SKM-1 treated with dmso at 0.1 percent for 144 hours (cell line): ENCODE measurements around the gene EYS.

Experiments
- DNase-seq: peaks from one replicate; lab custom pipeline; 2025; ENCODE audit not compliant: unreplicated experiment; lab: John Stamatoyannopoulos, UW

Gene EYS

GRCh38 chr6:64737418-64737817 lies 969.6 kb downstream of the EYS start:
- no peak for DNase-seq

GRCh38 chr6:64736421-64736950 lies 970.5 kb downstream of the EYS start:
- DNase-seq: no peak

- no peak for DNase-seq
Observed at GRCh38 chr6:64733433-64733832, 973.6 kb downstream of the EYS start.

- no peak for DNase-seq
Observed at GRCh38 chr6:64732888-64733287, 974.1 kb downstream of the EYS start.

GRCh38 chr6:64729522-64729921 lies 977.5 kb downstream of the EYS start:
- no peak for DNase-seq

GRCh38 chr6:64727075-64727474 lies 980.0 kb downstream of the EYS start:
- DNase-seq: no peak

GRCh38 chr6:64724091-64724490 lies 982.9 kb downstream of the EYS start:
- DNase-seq: no peak

GRCh38 chr6:64723327-64724058 lies 983.5 kb downstream of the EYS start:
- no peak for DNase-seq

- DNase-seq: no peak
Observed at GRCh38 chr6:64721865-64722264, 985.2 kb downstream of the EYS start.

- DNase-seq: no peak
Observed at GRCh38 chr6:64717281-64717680, 989.7 kb downstream of the EYS start.

GRCh38 chr6:64715624-64716023 lies 991.4 kb downstream of the EYS start:
- DNase-seq: no peak

- DNase-seq: no peak
Observed at GRCh38 chr6:64714073-64714472, 993.0 kb downstream of the EYS start.

- no peak for DNase-seq
Observed at GRCh38 chr6:64713175-64713574, 993.9 kb downstream of the EYS start.

GRCh38 chr6:64712606-64713005 lies 994.4 kb downstream of the EYS start:
- DNase-seq: no peak

- no peak for DNase-seq
Observed at GRCh38 chr6:64703922-64704321, 1003.1 kb downstream of the EYS start.

- no peak for DNase-seq
Observed at GRCh38 chr6:64696053-64696452, 1011.0 kb downstream of the EYS start.

- no peak for DNase-seq
Observed at GRCh38 chr6:64694356-64694755, 1012.7 kb downstream of the EYS start.

GRCh38 chr6:64691064-64691463 lies 1016.0 kb downstream of the EYS start:
- no peak for DNase-seq

GRCh38 chr6:64685401-64685800 lies 1021.6 kb downstream of the EYS start:
- no peak for DNase-seq

- no peak for DNase-seq
Observed at GRCh38 chr6:64683682-64684081, 1023.3 kb downstream of the EYS start.

- no peak for DNase-seq
Observed at GRCh38 chr6:64681416-64682160, 1025.4 kb downstream of the EYS start.

GRCh38 chr6:64680446-64680845 lies 1026.6 kb downstream of the EYS start:
- no peak for DNase-seq
